NCI-H1436 treated with DMSO at 0.1 percent for 48 hours (cell line): ENCODE data around the gene DOK7.
"Not testable (repeated sequence)": the region's sequence is repeated elsewhere in the genome, so short reads cannot be mapped to it uniquely, and the experiment has no call there.

Experiments used
- DNase-seq: peaks from one replicate; lab custom pipeline; 2025; lab: John Stamatoyannopoulos, UW

DOK7 gene

GRCh38 chr4:3502941-3503936 lies 40.1 kb downstream of the DOK7 start:
- DNase-seq = no peak

DNA sequence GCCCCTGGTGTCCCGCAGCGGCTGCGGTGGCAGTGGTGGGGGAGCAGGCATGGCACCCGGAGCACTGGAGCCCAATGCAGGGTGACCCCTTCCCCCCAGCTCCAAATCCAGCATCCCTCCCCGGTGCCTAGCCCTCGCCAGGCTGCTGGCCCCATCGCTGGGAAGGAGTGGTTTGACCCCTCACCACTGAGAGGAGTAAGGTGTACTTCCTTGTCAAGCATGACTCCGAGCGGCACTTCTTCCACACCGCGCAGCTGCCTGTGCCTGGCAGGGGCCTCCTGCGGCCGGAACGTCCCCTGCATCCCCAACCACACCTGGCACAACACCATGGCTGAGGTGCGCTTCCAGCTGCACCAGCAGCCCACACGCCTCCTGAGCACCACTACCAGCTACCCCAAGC lies 42.1 kb downstream of the DOK7 start:
- no peak for DNase-seq

DNA sequence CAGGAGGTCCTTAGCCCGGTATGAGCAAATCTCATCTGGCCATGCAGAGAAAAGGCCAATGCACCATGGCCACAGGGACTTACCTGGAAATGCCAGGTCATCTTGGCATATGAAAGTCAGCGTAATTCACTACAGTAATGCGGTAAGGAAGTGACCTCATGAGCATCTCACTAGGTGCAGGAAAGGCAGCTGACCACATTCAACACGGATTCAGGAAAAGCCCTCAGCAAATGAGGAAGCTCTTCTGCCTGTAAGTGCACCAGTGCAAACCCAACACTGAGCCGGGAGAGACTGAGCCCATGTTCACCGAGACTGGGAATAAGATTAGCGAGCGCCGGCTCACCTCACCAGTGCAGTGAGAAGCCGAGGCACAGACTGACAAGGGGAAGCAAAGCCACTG lies 45.4 kb downstream of the DOK7 start:
- no peak for DNase-seq

DNA sequence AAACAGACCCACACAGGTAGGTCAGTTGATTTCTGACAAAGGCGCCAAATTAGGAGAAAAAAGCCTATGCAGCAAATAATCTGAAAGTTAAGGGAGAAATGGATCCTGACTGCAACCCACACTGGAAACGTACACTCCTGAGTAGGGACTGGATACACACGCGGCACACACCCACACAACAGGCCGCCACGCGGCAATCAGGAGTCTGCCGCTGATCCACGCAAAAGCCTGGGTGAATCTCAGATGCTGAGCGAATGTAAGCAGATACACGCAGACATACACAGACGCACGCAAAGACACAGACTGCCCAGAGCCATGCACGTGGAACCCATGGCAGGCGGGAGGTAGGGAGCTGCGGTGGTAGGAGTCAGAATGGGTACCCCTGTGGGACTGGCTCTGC lies 47.4 kb downstream of the DOK7 start:
- DNase-seq = no peak

DNA sequence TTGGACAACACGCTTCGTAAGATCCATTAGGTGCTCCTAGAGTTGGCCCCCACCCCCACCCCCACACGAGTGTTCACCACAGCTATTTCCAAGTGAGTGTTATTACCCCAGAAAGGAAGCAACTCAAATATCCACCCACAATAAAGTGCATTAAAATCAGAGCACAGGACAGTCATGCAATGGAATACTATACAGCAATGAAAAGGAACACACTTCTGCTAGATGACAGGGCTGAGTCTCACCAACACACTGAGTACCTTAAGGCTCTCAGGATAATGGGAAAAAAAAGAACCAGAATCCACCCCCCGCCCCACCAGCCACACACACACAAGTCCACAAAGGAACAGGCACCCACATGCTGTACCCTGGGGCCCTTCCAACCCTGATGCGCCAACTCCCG lies 48.1 kb downstream of the DOK7 start:
- DNase-seq = no peak

- not testable (repeated sequence) for DNase-seq
These were observed 48.5 kb downstream of the DOK7 start for GRCh38 chr4:3511601-3512000.

DNA sequence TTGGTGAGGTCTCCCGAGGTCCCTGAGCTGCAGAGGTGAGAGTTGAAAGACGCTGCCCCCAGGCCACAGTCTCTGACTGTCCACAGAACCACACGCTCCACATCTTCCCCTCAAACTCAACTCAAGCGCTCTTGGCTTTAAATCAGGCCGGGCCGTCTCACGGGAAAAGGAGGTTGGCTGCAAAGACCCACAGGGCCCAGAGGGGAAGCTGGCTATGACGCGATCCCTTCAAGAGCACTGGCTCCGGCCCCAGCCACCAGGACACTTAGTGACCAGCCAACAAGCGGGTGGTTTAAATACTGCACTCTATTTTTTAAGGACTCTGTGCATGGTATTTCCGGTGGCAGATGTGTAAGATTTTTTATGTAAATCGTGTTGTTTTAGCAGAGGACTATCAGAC lies 49.2 kb downstream of the DOK7 start:
- DNase-seq = no peak

- DNase-seq = no peak
These were observed 49.6 kb downstream of the DOK7 start for GRCh38 chr4:3512719-3513118.

- DNase-seq = no peak
These were observed 50.7 kb downstream of the DOK7 start for GRCh38 chr4:3513807-3514206.

- no peak for DNase-seq
These were observed 51.2 kb downstream of the DOK7 start for GRCh38 chr4:3514221-3514780.

DNA sequence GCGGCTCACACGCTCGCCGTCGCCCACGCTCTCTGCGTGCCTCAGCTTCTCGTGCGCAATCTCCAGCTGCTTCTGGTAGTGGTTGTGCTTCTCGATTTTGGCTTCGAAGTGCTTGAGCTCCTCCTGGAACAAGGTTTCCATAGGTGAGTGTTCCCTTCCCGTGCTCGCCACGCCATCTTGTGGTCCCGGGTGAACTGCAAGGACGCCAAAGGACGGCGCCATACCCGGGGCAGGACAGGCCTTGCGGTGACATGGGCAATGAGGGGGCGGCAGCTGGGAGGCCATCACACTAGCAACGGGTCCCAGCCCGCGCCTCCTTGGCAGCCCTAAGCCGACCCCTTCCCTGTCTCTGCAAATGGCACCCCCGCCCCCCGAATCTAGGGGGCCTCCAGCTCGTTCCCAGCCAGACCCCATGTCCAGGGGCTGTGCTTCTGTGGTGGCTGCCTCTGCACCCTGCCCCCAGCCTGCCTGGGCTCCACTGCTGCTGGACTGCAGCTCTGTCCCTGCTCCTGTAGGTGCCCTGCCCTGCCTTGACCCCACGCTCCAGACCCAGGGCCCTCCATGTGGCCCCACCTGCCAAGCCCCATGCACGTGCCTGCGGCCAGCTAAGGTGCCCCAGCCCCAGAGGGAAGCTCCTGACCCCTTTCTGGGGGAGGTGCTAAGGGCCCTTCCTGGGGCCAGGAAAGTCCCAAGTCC lies 51.8 kb downstream of the DOK7 start:
- no peak for DNase-seq

DNA sequence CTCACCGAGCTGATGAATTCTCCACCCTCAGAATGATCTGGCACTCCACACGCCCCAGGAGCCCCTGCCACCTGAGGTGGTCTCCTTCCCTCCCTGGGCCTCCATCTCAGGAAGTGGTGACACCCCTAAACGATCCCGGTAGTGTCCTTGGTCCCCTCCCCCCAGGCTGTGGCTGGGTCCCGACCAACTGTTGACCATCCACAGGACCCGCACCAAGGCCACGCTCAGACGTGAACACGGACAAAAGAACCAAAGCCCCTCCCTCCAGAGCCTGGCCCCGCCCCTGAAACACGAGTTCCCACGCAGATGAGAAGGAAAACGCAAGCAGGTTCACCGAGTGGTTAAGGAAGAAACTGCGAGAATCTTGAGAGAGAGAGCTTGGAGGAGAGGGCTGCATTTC lies 52.5 kb downstream of the DOK7 start:
- DNase-seq = no peak

GRCh38 chr4:3516061-3516835 lies 53.1 kb downstream of the DOK7 start:
- no peak for DNase-seq

DNA sequence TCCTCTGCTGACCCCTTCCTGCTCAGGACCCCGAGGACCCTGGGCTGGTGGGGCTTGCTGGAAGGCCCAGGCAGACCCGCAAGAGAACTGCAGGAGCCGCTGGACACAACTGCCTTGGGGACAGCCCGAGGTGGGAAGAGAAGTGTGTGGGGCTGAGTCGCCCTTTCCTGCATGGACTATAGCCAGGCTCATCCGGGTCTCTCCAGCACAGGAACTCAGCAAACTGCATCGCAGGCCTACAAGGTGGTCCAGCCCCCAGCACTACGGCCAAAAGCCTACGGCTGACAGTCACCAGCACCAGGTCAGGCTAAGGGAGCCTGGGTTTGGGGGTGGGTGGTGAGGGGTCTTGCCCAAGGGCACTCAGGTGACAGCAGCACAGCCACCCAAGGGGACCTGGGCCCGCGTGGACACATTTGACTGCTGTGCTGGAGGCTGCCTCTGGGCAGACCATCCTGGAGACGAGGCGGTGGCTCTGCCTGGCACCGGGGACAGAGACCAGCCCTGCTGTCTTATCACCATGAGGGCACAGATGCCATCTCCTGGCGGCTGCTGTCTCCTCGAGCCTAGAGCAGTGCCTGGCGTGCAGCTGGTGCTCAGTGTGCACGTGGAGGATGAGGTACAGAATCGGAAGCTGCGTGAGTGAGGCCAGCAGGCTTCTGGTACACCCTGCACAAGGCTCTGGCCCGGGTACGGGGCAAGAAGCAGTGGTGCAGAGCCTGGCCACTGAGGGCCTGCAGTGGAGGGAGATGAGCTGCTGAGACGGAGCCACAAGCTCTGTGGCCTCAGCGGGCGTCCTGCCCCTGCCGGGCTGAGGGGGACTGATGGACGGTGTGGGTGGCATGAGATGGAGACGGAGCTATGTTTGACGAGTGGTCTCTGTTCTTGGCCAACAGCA lies 54.0 kb downstream of the DOK7 start:
- no peak for DNase-seq

DNA sequence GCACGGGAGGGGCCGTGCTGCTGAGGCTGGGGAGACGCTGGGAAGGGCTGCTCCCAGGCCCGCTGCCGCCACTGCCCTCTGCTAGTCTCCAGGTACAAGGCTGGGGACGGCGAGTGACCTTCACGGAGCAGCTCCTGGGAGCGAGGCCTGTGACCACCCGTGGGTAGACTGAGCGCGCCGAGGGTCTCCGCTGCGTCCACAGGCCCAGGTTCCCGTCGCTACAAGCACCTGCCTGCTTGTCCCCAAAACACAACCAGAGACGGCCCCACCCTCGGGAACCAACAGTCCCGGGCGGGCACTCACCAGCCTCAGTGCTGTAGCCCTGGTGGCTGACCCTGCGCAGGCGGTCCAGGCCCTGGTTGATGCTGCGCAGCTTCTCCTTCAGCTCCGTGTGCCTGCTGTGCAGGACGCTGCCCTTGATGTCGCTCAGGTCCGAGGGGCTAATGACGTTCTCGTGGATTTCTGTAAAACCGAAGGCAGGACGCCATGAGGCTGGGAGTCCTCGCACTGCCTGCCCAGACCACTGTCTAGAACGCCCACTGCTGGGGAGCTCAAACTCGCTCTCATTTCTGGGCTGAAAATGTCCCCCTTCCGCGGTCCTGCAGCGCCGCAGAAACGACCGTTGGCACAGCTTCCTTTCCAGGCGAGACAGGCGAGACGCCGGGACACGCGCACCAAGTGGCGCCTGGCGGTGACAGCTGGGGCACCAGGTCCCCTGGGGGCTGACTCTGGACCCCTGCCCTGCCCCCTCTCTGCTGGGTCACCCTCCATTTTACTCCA lies 54.8 kb downstream of the DOK7 start:
- DNase-seq = no peak

DNA sequence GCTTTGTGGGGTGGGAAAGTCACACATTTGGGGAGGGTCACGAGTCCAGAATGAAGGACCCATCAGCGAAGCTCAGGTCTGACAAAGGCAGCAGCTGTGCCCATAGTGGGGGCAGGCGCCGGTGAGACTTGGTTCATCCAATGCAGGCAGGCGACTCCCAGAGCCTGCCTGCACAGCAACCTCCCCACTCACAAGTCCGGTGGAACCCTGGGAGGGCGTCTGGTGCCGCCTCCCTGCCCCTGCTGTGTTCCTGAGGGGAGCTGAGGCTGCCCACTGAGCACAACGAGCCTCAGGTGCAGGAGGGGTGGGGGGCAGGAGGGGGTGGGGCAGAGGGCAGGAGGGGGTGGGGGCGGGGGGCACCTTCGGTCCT lies 55.4 kb downstream of the DOK7 start:
- no peak for DNase-seq

DNA sequence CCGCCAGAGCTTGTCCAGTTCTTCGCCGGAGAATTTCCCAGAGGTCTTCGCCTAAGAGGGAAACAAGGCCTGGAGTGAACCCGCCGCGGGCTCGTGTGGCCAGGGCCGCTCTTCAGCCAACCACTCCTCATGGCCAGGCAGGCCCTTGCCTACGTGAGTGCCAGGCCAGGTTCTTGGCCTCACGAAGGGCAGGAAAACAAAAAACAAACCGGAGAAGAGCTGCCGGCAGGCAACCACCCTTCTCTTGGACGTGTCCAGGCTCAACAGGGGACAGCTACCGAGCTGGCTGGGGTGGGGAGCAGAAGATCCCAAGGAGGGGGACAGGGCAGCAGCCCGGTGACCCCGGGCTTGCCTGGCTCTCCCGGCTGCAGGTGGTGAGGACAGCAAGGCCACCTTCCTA lies 55.8 kb downstream of the DOK7 start:
- no peak for DNase-seq

- no peak for DNase-seq
These were observed 56.6 kb downstream of the DOK7 start for GRCh38 chr4:3519468-3520264.

DNA sequence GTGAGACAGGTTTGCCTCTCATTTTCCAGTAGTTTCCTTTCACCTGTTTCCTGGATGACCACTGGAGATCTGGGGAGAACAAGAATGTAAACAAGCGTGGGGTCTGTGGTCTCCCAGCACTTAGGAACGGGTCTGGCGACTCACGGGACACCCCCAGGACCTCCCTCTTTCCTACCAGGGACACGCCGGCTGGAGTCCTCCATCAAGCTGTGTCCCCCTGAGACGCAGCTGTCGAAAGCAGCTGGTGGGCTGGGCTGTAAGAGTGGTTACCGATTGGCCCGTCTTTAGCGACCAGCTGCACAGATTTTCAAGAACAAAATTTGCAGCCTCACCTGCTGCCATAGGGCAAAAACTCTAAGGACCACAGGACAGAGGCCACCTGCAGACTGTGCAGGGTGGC lies 57.2 kb downstream of the DOK7 start:
- no peak for DNase-seq
